Keratinocyte (primary cell): ENCODE results near the gene AFMID. TPM values are rescaled to one million over a fixed set of nuclear protein-coding genes. Genes with fewer than 3 reads are reported as not detected.

Experiments used
- DNase-seq: peaks from one replicate; pipeline ENCODE4 v3.0.0-alpha.2; 2011; ENCODE audit warnings: low read depth, missing footprints, low spot score
- FAIRE-seq: peaks from 2 replicates; lab custom pipeline; 2011; peaks lifted over from hg19 to GRCh38; lab: Jason Lieb, UNC
- H2AFZ ChIP-seq: 2 replicates; pipeline ENCODE4 v1.6.0; 2012; ENCODE audit warnings: low read length, control low read depth, inconsistent platforms; ENCODE audit not compliant: control insufficient read depth
- H3K27ac ChIP-seq: 2 replicates; pipeline ENCODE4 v1.5.1; 2011; ENCODE audit warnings: low read length; ENCODE audit not compliant: control insufficient read depth, insufficient read depth
- H3K27me3 ChIP-seq: 3 replicates; pipeline ENCODE4 v1.6.0; 2011; ENCODE audit warnings: low read length; ENCODE audit not compliant: control insufficient read depth, insufficient read depth; ENCODE audit errors: extremely low read depth
- H3K36me3 ChIP-seq, 2 experiments: 2 replicates in 1 of 2; 3 replicates in 1 of 2; pipeline ENCODE4 v1.5.1; 2011; ENCODE audit warnings: low read length in 2 of 2, mild to moderate bottlenecking in 1 of 2; ENCODE audit not compliant: control insufficient read depth in 2 of 2, insufficient read depth in 2 of 2; ENCODE audit errors: extremely low read depth in 1 of 2
- H3K4me1 ChIP-seq: 3 replicates; pipeline ENCODE4 v1.5.1; 2011; ENCODE audit warnings: low read length; ENCODE audit not compliant: control insufficient read depth, insufficient read depth; ENCODE audit errors: extremely low read depth
- H3K4me2 ChIP-seq: 3 replicates; pipeline ENCODE4 v1.6.0; 2011; ENCODE audit warnings: low read depth, low read length; ENCODE audit not compliant: control insufficient read depth, insufficient read depth; ENCODE audit errors: extremely low read depth
- H3K4me3 ChIP-seq, 3 experiments: fragments of 200-600 bp in 1 of 3; sonication (generic) in 1 of 3; 2 replicates in 2 of 3; 3 replicates in 1 of 3; pipeline ENCODE4 v1.5.1; 2011 to 2016; ENCODE audit warnings: low read length in 3 of 3, mild to moderate bottlenecking in 3 of 3, control low read depth in 2 of 3, inconsistent platforms in 1 of 3, low read depth in 1 of 3, mixed read lengths in 1 of 3, mixed run types in 1 of 3, moderate library complexity in 1 of 3; ENCODE audit not compliant: control insufficient read depth in 2 of 3, insufficient read depth in 2 of 3; ENCODE audit errors: extremely low read depth in 1 of 3
- H3K79me2 ChIP-seq: 2 replicates; pipeline ENCODE4 v1.6.0; 2012; ENCODE audit warnings: low read length; ENCODE audit not compliant: control insufficient read depth, insufficient read depth
- H3K9ac ChIP-seq: 3 replicates; pipeline ENCODE4 v1.6.0; 2011; ENCODE audit warnings: low read length; ENCODE audit not compliant: control insufficient read depth, insufficient read depth; ENCODE audit errors: extremely low read depth
- H3K9me1 ChIP-seq: 3 replicates; pipeline ENCODE4 v1.6.0; 2011; ENCODE audit warnings: low read length; ENCODE audit not compliant: control insufficient read depth, insufficient read depth; ENCODE audit errors: extremely low read depth
- H3K9me3 ChIP-seq: 2 replicates; pipeline ENCODE4 v1.5.1; 2012; ENCODE audit warnings: low read depth, low read length; ENCODE audit not compliant: control insufficient read depth
- H4K20me1 ChIP-seq: 3 replicates; pipeline ENCODE4 v1.6.0; 2011; ENCODE audit warnings: low read length; ENCODE audit not compliant: control insufficient read depth, insufficient read depth; ENCODE audit errors: extremely low read depth
- EZH2 ChIP-seq: IDR thresholded peaks from one replicate; pipeline ENCODE4 v1.6.1; 2012; ENCODE audit warnings: inconsistent platforms, mild to moderate bottlenecking, low read length, moderate library complexity
- dilution Hi-C: fragments of 300-500 bp; cut with MboI; formaldehyde crosslinking; loops from one replicate; pipeline ENCODE4 v1.7.0; 2020; ENCODE audit warnings: low sequenced_read_pairs; ENCODE audit not compliant: extremely low pct_ligation_motif_present
- polyA plus RNA-seq, 5 experiments: library from polyadenylated mRNA; depleted of rRNA in 3 of 5; stranded (reverse) in 3 of 5; stranded (forward) in 1 of 5; unstranded in 1 of 5; fragments of >200 nt; gene quantifications; 1 replicate in 1 of 5; 2 replicates in 3 of 5; 3 replicates in 1 of 5; pipeline versions ENCODE4 v1.2.1 to v1.2.3, GENCODE V29; 2011 to 2012; ENCODE audit warnings: missing spikeins in 2 of 5, low read depth in 1 of 5, low replicate concordance in 1 of 5
- TF ChIP-seq, protein P1 (sequence below), 3 experiments: IDR thresholded peaks in 1 of 3; conservative IDR thresholded peaks in 1 of 3; optimal IDR thresholded peaks in 1 of 3; 2 replicates in 2 of 3; 3 replicates in 1 of 3; pipeline versions ENCODE3 to v1.5.1; 2011; ENCODE audit warnings: low read length in 3 of 3, mild to moderate bottlenecking in 3 of 3, moderate library complexity in 2 of 3, control low read depth in 1 of 3, inconsistent platforms in 1 of 3; ENCODE audit not compliant: insufficient read depth in 2 of 3; ENCODE audit errors: extremely low read depth in 1 of 3

The AFMID gene
- polyA plus RNA-seq, 1 donor (not counting 4 experiments of a cell fraction or from before 2014, with no cell fraction given), result 21.6 TPM

DNA sequence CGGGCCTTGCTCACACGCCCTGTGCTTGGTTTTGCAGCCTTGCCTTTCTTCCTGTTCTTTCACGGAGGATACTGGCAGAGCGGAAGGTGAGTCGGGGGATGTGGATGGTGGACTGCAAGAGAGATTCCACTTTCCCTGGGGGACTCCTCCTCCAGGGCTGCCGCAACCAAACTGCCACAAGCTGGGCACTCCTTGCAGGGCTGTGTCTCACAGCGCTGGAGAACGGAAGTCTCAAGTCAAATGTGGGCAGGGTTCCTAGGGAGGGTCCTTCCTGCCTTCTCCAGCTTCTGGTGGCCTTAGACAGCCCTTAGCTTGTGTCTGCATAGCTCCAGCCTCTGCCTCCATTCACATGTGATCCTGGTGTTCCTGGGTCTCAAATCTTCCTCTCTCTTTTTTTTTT lies 15.5 kb downstream of the AFMID start:
- Histone ChIP-seq H2AFZ (no peak overlapping the region), H3K79me2 (no peaks in the 10 kb centered on the region), H3K9ac (no peak overlapping the region), H3K27me3 (no peaks in the 10 kb centered on the region), H3K4me2 (no peak overlapping the region), H4K20me1 (no peaks in the 10 kb centered on the region), H3K9me3 (no peaks in the 10 kb centered on the region), H3K4me3 (no peak overlapping the region), H3K4me1 (peaks cover 11% of the 10 kb centered on the region), H3K27ac (no peak overlapping the region), H3K9me1 (no peaks in the 10 kb centered on the region), H3K36me3 (peaks cover 0 to 13% of the 10 kb centered on the region in 2 experiments)
- dilution Hi-C loops, result no loop called here
- TF ChIP-seq, protein P1, sequence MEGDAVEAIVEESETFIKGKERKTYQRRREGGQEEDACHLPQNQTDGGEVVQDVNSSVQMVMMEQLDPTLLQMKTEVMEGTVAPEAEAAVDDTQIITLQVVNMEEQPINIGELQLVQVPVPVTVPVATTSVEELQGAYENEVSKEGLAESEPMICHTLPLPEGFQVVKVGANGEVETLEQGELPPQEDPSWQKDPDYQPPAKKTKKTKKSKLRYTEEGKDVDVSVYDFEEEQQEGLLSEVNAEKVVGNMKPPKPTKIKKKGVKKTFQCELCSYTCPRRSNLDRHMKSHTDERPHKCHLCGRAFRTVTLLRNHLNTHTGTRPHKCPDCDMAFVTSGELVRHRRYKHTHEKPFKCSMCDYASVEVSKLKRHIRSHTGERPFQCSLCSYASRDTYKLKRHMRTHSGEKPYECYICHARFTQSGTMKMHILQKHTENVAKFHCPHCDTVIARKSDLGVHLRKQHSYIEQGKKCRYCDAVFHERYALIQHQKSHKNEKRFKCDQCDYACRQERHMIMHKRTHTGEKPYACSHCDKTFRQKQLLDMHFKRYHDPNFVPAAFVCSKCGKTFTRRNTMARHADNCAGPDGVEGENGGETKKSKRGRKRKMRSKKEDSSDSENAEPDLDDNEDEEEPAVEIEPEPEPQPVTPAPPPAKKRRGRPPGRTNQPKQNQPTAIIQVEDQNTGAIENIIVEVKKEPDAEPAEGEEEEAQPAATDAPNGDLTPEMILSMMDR (optimal IDR thresholded peaks at IDR 0.05 in 1 of 3, IDR thresholded peaks at IDR 0.05 in 1 of 3, conservative IDR thresholded peaks at IDR 0.05 in 1 of 3; ENCODE audit: extremely low read depth in 1 of 3, insufficient read depth in 2 of 3, low read length in 3 of 3), result no peak
- TF ChIP-seq EZH2, result no peak
- DNase-seq (no peak), FAIRE-seq (no peak)

DNA sequence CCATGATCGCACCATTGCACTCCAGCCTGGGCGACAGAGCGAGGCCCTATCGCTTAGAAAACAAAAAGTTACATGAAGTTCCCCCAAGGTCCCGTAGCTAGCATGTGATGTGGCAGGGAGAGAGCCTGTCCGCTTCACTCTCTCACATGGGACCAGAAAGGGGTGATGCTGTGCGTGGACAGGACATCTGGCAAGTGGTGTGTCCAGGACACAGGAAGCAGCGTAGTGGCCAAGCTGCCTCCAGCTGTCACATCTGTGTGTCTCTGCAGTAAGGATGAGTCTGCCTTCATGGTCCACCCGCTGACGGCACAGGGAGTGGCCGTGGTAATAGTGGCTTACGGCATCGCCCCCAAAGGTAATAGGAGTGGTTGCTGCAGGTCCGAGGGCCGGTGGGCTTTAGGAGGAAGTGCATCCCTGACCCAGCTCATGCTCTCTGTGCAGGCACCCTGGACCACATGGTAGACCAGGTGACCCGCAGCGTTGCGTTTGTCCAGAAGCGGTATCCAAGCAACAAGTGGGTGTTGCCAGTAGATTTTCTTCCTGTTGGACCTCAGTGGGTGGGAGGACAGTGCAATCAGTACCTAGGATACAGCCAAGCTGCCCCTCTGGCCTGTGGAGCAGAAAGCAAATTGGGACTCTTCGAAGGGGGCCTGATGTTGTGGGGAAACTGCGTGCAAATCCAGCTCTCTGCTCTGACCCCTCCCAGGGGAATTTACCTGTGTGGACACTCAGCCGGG lies 17.4 kb downstream of the AFMID start:
- H3K36me3 ChIP-seq, result peaks cover 0 to 13% of the 10 kb centered on the region in 2 experiments

More for the DNA sequence above, 17.4 kb downstream of the AFMID start:
- no peak overlapping the region for H3K9ac ChIP-seq
- dilution Hi-C loops, result no loop called here
- peaks cover 2% of the 10 kb centered on the region for H3K4me1 ChIP-seq
- no peaks in the 10 kb centered on the region for H3K9me1 ChIP-seq
- FAIRE-seq (no peak), DNase-seq (no peak)
- H3K27me3 ChIP-seq, result no peaks in the 10 kb centered on the region
- no peaks in the 10 kb centered on the region for H4K20me1 ChIP-seq
- no peaks in the 10 kb centered on the region for H3K79me2 ChIP-seq
- no peaks in the 10 kb centered on the region for H3K9me3 ChIP-seq
- no peak overlapping the region for H3K4me2 ChIP-seq
- no peak for TF ChIP-seq EZH2
- TF ChIP-seq, protein P1 (optimal IDR thresholded peaks at IDR 0.05 in 1 of 3, IDR thresholded peaks at IDR 0.05 in 1 of 3, conservative IDR thresholded peaks at IDR 0.05 in 1 of 3; ENCODE audit: extremely low read depth in 1 of 3, insufficient read depth in 2 of 3, low read length in 3 of 3), result no peak
- H3K27ac ChIP-seq, result no peak overlapping the region
- H3K4me3 ChIP-seq, result no peak overlapping the region
- no peak overlapping the region for H2AFZ ChIP-seq
